AG20443 (cell line): Measurements from ENCODE around the gene CENPB.
A peak's percentile ranks its signal among the peaks of the same experiment; 100 is the strongest.

Experiments
- DNase-seq: peaks from one replicate; pipeline ENCODE4 v3.0.0; 2012; ENCODE audit warnings: low spot score, mixed read lengths

Gene CENPB

DNA sequence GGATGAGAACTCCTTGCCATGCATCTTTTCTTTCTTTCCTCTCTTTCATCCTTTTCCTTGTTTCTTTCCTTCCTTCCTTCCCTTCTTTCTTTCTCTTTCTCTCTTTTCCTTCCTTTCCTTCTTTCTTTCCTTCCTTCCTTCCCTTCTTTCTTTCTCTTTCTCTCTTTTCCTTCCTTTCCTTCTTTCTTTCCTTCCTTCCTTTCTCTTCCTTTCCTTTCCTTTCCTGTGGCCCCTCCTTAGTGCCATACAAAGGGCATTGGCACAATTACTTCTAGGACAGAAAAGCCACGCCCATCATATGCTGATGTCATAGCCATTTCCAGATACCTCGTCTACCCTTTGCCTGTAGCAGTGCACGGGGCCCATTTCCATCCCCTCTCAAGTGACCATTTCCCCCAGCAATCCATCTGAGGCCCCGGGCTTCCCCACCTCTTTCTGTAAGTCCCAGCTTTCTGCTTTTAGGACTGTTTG lies 2.2 kb upstream of the CENPB start:
- DNase-seq, result no peak

- no peak for DNase-seq
Observed at GRCh38 chr20:3787324-3788014, 929 bp upstream of the CENPB start.

GRCh38 chr20:3786126-3786484 lies 435 bp downstream of the CENPB start:
- peak; percentile 53 for DNase-seq

- DNase-seq, result peak; percentile 20
Observed at GRCh38 chr20:3785240-3786125, 1.1 kb downstream of the CENPB start.

GRCh38 chr20:3784863-3785239 lies 1.7 kb downstream of the CENPB start:
- no peak for DNase-seq

DNA sequence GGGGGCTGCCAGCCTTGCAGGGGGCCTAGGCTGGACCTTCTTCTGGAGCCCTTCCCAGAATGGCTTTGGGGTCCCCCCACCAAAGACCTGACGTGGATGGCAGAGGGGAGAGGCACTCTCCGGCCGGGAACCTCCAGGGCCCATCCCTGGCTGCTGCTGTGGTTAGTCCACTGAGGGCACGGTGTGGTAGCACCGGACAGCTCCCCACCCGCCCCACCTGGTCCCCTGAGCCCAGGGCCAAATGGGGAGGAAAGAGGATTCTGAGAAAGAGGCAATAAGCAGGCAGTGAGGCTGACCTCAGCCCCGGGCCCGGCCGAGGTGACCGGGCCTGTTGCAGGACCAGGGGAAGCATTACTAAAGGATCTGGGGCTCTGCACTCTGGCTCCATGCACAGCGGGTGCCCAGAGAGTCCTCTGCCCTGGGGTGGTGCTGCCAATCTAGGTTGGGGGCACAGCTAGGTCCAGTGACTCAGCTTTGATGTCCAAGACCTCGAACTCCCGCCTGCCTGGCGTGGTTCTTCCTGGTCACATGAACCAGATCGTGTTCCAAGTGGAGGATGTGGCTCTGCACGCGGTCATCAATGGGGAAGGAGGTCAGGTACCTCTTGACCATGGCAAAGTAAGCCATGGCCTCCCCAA lies 2.2 kb downstream of the CENPB start:
- DNase-seq, result peak; percentile 16

DNA sequence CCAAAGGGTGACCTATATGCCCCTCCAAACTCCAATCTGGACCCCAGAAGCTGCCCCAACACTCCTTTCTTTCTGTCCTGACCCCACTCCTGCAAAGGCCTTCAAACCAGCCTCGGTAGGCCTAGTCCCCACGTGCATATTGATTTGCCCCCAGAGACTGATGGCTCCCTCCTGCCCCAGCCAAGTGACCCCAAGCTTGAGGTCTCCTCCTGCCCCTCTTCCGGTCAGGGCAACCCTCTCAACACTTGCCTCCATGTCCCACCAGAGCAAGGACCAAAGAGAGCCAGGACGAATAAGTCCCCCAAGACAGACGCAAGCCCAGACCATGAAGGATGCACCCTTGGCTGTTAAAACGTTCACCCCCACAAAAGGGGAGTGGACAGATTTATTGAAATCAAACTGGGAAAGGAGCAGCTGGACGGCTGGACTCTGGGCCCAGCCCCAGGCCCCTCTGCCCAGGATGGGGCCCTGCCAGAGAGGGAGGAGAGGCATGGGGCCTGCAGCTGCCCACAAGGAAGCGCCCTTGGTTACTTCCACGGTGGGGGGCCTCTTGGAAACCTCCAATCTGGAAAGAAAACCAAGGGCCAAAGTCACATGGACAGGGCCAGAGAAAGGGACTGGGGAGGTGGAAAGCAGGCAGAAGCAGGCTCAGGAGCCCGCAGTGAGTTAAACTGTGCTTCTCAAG lies 2.9 kb downstream of the CENPB start:
- DNase-seq, result no peak

DNA sequence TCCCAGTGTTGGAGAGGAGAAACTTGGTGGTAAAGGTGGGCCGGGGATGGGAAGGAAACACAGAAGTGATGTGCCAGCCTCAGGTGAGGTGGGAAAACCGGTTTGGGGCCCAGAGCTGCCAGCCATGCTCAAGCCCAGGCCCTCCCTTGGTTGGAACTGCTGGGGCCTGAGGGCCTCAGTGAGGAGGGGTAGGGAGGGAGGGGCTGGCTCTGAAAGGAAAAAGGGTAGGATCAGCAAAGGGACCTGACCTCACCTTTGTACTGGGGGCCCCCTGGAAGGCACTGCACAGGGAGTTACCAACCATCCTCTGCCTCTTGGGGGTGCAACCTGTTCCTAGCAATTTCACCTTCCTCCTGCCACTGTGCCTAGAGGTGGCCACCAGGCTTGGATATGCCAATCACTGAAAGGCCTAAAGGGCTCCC lies 3.5 kb downstream of the CENPB start:
- no peak for DNase-seq

GRCh38 chr20:3782597-3782996 lies 3.9 kb downstream of the CENPB start:
- no peak for DNase-seq

GRCh38 chr20:3781153-3781910 lies 5.2 kb downstream of the CENPB start, which contains the start of gene SPEF1:
TSS of gene SPEF1 (minus strand) at chr20:3781448. CDS start at chr20:3781287, 161 bp downstream.
- DNase-seq, result peak; percentile 94

- DNase-seq, result no peak
Observed at GRCh38 chr20:3778976-3779375, 7.6 kb downstream of the CENPB start.

GRCh38 chr20:3777716-3778629 lies 8.6 kb downstream of the CENPB start:
- peak; percentile 87 for DNase-seq

DNA sequence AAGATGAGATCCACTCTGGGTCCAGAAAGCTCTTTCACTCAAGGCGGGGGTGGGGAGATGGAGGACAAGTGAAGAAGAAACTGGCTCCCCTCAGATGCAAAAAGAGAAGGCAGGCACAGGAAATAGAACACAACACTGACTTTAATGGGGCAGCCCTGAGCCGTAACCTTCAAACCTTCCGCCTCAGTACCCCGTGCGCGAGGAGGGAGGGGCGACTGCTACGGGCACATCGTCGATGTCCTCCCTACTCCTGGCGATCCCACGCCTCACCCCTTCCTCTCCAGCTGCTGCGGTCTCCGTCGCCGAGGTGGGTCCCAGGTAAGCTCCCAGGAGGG lies 9.2 kb downstream of the CENPB start:
- DNase-seq, result no peak

GRCh38 chr20:3775457-3776108 lies 11.0 kb downstream of the CENPB start:
- no peak for DNase-seq

GRCh38 chr20:3771552-3772058 lies 14.9 kb downstream of the CENPB start:
- no peak for DNase-seq

- DNase-seq, result peak; percentile 78
Observed at GRCh38 chr20:3768342-3769130, 18.0 kb downstream of the CENPB start.

- peak; percentile 99 for DNase-seq
Observed at GRCh38 chr20:3767427-3768341, 18.9 kb downstream of the CENPB start, which contains the start of gene ADISSP. TSS of gene ADISSP (minus strand) at chr20:3767753. CDS start at chr20:3760100, 7,653 bp downstream.

DNA sequence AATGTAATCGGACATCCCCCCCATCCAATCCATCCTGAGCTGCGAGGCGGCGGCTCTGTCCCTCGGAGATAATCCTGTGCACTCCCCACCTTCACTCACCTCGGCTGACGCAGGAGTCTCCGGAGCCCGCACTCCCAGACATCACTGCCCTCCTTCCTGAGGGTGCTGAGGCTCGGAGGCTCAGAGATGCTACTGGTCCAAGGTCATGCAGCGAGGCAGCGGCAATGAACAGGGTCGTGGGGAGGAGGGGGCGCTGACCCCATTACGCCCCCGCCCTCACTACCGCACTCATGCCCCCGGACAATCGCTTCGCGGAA lies 19.5 kb downstream of the CENPB start:
- DNase-seq, result no peak
